ENCODE results near the gene ASS1. TPM values are rescaled to one million over a fixed set of nuclear protein-coding genes. Genes with fewer than 3 reads are reported as not detected.

Gene ASS1
- total and polyA plus RNA-seq, 7 donors: 31.0 to 74.4 (median 67.0) TPM

DNA sequence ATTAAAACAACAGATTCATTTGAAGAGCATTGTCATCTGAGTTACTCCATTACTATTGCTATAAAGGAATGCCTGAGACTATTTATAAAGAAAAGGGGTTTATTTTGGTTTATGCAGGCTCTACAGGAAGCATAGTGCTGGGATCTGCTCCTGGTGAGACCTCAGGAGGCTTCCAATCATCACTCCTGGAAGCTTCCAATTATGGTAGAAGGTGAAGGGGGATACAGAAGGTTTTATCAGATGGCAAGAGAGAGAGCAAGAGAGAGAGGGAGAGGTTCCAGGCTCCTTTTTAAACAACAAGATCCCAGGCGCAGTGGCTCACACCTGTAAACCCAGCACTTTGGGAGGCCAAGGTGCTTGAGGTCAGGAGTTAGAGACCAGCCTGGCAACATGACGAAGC lies 63.5 kb downstream of the ASS1 start:
- H3K27ac ChIP-seq: no peak overlapping the region
- WGBS, 3 donors: 48 to 74% (median 73%) methylated on average over 2 of the region's 2 CpGs
- no peaks in the 10 kb centered on the region for H3K27me3 ChIP-seq (ENCODE audit: insufficient read depth in 3 of 3, low read length in 2 of 3)

DNA sequence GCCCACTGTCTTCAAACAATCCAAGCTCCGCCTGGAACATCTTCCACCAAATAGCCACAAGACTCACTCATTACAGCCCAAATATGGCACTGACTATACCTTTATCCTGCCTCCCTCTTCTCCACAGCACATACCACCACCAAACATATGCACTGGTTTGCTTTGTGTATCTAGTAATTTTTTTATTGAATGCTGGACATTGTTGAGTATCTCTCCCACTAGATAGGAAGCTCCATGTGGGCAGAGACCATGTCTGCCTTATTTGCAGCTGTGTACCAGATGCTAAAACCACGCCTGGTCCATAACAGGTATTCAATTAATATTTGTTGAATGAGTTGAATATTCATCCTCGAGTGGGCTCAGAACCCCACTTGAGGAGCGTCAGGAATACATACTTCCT lies 67.4 kb downstream of the ASS1 start:
- Histone ChIP-seq H3K4me3 (no peak overlapping the region), H3K9me3 (no peaks in the 10 kb centered on the region), H3K36me3 (ENCODE audit: insufficient read depth in 1 of 2, low read depth in 1 of 2) (no peaks in the 10 kb centered on the region), H3K4me1 (no peaks in the 10 kb centered on the region), H3K27ac (no peak overlapping the region), H3K27me3 (ENCODE audit: insufficient read depth in 3 of 3, low read length in 2 of 3) (no peaks in the 10 kb centered on the region)
- TF ChIP-seq, protein P1, sequence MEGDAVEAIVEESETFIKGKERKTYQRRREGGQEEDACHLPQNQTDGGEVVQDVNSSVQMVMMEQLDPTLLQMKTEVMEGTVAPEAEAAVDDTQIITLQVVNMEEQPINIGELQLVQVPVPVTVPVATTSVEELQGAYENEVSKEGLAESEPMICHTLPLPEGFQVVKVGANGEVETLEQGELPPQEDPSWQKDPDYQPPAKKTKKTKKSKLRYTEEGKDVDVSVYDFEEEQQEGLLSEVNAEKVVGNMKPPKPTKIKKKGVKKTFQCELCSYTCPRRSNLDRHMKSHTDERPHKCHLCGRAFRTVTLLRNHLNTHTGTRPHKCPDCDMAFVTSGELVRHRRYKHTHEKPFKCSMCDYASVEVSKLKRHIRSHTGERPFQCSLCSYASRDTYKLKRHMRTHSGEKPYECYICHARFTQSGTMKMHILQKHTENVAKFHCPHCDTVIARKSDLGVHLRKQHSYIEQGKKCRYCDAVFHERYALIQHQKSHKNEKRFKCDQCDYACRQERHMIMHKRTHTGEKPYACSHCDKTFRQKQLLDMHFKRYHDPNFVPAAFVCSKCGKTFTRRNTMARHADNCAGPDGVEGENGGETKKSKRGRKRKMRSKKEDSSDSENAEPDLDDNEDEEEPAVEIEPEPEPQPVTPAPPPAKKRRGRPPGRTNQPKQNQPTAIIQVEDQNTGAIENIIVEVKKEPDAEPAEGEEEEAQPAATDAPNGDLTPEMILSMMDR (IDR thresholded peaks at IDR 0.05): no peak
- DNase-seq: no peak
- WGBS, 3 donors: 92 to 93% (median 92%) methylated on average over 4 of the region's 4 CpGs
- intact Hi-C loops (cut with DNase I): no loop called here
- no peak for ATAC-seq

More for the DNA sequence above, 63.5 kb downstream of the ASS1 start:
- no peaks in the 10 kb centered on the region for H3K9me3 ChIP-seq
- ATAC-seq (no peak), DNase-seq (no peak)
- TF ChIP-seq, protein P1 (IDR thresholded peaks at IDR 0.05): no peak
- intact Hi-C loops (cut with DNase I): no loop called here
- H3K4me3 ChIP-seq: no peak overlapping the region
- no peaks in the 10 kb centered on the region for H3K36me3 ChIP-seq (ENCODE audit: insufficient read depth in 1 of 2, low read depth in 1 of 2)
- no peaks in the 10 kb centered on the region for H3K4me1 ChIP-seq

DNA sequence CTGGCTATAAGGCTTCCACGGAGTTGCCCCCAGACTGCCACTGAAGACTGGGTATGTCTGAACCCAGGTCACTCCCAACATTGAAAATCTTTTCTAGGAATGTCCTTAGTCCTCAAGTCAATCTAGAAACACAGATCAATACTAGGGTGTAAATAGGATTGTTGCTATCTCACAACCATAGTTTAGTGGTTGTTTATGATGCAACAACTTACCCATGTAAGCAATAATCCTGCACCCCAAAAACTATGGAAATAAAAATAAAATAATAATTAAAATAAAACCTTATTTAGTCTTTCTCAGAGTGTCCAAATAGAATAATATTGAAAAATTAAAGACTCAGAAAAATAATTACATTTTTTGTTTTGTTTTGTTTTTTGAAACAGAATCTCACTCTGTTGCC lies 68.3 kb downstream of the ASS1 start:
- Histone ChIP-seq H3K27ac (no peak overlapping the region), H3K4me1 (no peaks in the 10 kb centered on the region), H3K36me3 (ENCODE audit: insufficient read depth in 1 of 2, low read depth in 1 of 2) (no peaks in the 10 kb centered on the region), H3K9me3 (no peaks in the 10 kb centered on the region), H3K27me3 (ENCODE audit: insufficient read depth in 3 of 3, low read length in 2 of 3) (no peaks in the 10 kb centered on the region), H3K4me3 (no peak overlapping the region)
- DNase-seq (no peak), ATAC-seq (no peak)
- intact Hi-C loops (cut with DNase I): no loop called here
- 64 to 76% (median 74%) methylated on average over 1 of the region's 1 CpG for WGBS, 3 donors
- TF ChIP-seq, protein P1 (IDR thresholded peaks at IDR 0.05): no peak

DNA sequence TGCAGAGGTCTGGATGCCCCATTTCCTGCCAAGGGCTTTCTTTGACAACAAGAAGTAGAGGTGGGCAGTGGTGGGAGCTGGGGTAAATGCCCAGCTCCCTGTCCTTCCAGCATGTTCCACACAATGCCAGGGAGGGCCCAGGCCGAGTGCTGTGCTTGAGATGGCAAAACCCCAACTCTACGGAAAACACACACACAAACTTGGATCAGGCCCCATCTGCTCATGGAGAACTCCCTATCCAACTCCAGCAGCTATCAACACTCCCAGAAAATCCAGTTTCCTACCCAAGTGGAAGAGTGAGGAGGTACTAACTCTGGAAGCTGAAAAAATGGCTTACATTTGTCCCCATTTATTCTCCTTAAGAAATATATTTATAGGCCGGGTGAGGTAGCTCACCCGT lies 73.5 kb downstream of the ASS1 start:
- ATAC-seq (no peak), DNase-seq (no peak)
- H3K27me3 ChIP-seq (ENCODE audit: insufficient read depth in 3 of 3, low read length in 2 of 3): no peaks in the 10 kb centered on the region
- no peaks in the 10 kb centered on the region for H3K4me1 ChIP-seq
- H3K27ac ChIP-seq: no peak overlapping the region
- TF ChIP-seq, protein P1 (IDR thresholded peaks at IDR 0.05): no peak
- H3K4me3 ChIP-seq: no peak overlapping the region
- 77 to 82% (median 81%) methylated on average over 4 of the region's 4 CpGs for WGBS, 3 donors
- intact Hi-C loops (cut with DNase I): no loop called here
- no peaks in the 10 kb centered on the region for H3K9me3 ChIP-seq
- no peaks in the 10 kb centered on the region for H3K36me3 ChIP-seq (ENCODE audit: insufficient read depth in 1 of 2, low read depth in 1 of 2)
